Astrocyte of the hippocampus (primary cell): Measurements from ENCODE around the gene STAG3.
A peak's percentile ranks its signal among the peaks of the same experiment; 100 is the strongest.
"Not testable (repeated sequence)": the region's sequence is repeated elsewhere in the genome, so short reads cannot be mapped to it uniquely, and the experiment has no call there.

Experiments used
- DNase-seq: peaks from one replicate; pipeline ENCODE4 v3.0.0; 2011; ENCODE audit warnings: low read depth, low spot score

STAG3 gene

DNA sequence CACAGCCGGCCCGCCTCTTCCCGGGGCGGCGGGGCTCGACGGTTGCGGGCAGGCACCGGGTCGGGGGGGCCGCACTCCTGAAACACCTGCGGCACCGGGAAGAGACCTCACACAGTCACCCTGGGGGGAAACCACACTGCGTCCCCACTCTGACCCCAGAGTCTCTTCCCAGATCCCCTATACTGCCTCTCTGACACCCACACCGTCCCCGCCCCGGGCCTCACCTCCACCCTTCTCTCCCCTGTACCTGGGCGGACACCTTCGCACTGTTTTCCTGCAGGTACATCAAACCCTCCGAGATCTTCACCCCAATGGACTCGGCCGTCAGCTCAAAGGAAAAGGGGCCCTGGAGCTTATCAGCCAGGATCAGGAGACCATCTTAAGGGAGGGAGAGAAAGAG lies 5.9 kb upstream of the STAG3 start:
- no peak for DNase-seq

DNA sequence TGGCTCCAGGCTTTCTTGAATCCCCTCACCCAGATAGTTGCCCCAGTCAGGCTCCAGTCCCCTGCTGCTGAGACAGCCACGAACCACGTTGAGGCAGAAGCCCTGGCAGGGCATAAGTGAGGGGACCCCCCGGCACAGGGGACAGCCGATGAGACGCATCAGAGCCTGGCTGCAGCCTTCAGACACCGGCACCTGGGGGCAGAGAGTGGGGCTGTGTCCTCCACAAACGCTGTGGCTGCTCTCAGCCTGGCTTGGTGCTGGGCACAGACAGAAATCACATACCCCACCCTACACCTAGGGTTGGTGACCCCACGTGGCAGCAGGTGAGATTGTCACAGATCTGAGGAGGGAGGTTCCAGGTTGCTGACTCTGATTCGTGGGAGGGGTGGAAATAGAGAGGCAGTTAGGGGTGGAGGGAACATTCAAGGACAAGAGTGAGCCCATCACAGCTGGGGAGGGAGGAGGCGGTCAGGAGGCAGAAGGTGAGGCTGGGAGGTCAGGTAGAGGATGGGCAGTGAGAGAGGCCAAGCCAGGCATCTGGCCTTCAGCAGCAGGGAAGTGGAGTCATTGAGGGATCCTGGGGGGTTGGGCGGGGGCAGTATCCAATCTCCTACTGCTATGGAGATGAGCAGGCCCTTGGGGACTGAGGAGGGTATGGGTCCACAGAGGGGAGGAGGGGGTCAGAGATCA lies 3.8 kb upstream of the STAG3 start:
- DNase-seq, result no peak

DNA sequence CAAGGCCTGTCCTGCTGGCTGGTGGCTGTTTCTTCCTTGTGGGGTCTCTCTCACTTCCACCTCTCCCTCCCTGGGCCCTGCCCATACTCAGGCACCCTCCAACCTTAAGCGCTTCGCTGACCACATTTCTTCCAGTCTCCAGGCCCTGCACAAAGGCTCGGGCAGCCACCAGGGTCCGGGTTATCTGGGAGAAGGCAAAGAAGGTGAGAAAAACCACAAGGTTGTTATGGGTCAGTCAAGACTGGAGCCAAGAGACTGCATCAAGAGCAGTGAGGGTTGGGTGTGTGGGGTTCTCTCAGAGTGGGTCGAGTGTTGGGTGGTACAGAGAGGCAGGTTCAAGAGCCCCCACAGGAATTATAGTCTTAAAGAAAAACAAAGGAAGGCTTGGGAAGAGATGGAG lies 3.1 kb upstream of the STAG3 start:
- DNase-seq, result no peak

DNA sequence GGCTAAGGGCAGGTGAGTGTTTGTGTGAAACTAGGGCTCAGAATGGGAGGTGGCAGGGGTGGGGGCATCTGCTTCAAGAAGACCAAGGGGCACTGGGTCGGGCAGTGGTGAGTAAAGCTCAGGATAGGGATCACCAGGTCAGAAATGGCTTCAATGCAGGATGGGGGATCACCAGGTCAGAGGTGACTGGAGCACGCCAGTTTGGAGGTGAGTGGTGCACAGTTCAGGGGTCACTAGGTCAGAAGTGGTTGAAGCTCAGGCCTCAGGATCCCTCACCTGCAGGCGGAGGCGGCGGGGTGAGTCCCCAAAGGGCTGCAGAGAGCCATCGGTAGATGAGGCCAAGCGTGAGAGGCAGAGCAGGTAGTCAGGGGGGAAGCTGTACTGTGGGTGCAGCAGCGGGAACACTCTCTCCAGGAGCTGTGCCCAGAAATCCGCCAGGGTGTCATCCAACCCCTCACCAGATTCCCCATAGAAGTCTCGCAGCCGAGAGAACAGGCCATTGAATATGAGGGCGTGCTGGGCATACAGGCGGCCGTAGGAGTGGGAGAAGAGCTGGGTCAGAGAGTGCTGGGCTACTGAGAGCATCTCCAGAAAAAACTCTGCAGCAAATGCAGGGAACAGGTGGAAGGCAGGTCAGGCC lies 2.3 kb upstream of the STAG3 start:
- DNase-seq, result no peak

DNA sequence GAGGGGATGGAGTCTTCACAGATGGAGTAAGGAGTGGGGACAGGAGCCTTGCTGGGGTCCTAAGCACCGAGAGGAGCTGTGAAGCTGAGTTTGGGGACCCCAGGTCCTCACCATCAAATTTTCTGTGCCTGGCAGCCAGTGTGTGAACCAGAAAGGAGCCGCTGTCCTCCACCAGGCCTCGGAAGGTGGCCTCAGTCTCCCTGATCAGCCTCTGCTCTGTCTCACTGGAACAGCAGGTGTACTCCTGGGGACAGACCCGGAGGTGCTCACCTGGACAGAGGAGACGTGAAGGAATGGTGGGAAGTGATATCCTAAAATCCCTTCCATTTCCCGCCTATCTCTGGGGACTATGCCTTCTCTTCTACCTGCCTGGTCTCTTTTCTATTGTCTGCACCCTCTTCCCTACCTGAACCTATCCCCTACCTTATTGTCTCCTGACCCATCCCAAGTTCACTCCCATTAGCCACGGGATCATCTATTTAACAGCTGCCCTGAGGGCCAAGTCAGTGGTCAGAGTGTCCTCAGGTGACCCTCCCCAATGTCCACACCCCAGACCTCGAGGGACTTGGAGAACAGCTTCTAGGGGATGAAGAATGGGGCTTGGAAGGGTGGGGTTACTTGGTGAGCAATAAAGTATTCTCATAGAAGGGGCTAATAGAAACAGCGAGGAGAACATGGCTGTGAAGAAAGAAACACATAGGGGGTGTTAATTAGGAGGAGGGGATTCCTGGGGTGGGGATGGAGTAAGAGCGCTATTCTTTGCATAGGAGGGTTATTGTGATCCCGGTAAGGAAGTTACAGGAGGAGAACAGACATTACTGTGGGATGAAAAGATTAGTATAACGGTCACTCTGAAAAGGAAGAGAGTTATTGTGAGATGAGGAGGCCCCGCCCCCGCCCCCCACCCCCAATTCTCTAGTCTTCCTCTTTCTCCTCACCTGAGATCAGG lies 1.3 kb upstream of the STAG3 start:
- DNase-seq, result no peak

DNA sequence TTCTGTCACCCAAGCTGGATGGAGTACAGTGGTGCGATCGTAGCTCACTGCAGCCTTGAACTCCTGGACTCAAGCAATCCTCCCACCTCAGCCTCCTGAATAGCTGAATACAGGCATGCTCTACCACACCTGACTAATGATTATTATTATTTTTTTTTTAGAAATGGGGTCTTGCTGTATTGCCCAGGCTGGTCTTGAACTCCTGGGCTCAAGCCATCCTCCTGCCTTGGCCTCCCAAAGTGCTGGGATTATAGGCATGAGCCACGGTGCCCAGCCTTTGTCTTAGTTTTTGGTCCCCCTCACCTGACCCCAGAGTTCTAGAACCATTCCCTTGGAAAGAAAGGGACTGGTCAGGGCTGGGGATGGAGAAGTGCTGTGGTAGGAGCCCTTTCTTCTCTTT lies 2.4 kb downstream of the STAG3 start:
- DNase-seq, result not testable (repeated sequence)

DNA sequence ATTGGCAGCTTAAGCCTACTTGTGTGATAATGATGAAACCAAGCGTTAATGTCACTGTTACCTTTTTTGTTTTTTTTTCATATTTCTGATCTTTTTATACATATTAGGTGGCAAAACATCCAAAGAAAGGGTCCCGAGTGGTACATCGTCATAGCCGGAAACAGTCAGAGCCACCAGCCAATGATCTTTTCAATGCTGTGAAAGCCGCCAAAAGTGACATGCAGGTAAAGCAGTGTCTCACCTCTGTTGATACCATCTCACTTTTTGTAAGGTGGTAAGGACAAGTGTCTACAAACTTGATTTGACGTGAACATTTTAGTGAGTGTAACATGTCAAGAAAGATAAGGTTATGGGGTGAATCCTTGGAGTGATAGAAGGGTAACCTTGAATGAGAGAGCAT lies 4.9 kb downstream of the STAG3 start:
- not testable (repeated sequence) for DNase-seq

DNA sequence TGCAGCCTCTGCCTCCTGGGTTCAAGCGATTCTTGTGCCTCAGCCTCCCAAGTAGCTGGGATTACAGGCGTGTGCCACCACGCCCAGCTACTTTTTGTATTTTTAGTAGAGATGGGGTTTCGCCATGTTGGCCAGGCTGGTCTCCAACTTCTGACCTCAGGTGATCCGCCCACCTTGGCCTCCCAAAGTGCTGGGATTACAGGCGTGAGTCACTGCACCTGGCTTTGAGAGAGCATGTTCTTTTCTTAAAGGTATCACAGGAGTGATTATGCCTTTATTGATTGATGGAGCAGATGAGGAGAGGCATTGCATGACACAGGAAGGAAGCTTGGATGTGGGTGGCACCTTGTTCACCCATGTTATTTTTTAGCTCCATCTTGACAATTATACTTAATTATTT lies 5.4 kb downstream of the STAG3 start:
- DNase-seq, result not testable (repeated sequence)

DNA sequence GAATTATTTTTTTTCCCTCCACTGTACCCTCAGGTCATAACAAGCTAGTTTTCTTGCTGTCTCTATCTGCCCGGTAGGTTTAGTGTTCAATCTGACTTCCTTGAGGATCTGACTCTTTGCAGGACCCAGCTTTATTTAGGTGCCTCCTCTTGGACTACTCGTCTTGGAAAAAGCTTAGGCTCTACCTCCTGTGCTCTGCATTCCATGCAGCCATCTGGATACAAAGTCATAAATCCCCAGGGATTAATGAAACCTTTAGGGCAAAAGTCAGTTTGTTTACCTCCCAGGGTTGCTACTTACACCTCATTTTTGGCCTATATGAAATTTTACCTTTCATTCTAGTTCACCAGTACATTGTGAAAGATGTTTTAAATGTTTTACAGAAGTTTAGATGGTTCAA lies 8.0 kb downstream of the STAG3 start:
- no peak for DNase-seq

DNA sequence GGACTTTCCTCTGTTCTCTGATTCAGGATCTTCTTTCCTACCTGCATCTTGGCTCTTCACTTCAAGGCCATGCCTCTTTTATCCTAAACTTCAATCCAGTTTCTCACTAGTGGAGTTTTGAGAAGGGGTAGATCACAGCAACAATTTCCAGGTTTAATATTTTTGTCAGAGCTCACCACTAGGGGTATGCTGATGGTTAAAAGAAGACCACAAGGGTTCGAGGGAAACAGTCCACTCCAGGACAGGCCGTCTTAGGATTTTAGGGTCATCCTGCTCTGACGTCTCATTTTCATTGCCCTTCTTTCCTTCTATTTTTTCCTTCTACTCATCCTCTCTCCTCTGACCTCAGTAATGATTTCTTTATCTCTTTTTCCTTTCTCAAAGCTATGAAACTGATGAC lies 11.3 kb downstream of the STAG3 start:
- DNase-seq, result no peak

DNA sequence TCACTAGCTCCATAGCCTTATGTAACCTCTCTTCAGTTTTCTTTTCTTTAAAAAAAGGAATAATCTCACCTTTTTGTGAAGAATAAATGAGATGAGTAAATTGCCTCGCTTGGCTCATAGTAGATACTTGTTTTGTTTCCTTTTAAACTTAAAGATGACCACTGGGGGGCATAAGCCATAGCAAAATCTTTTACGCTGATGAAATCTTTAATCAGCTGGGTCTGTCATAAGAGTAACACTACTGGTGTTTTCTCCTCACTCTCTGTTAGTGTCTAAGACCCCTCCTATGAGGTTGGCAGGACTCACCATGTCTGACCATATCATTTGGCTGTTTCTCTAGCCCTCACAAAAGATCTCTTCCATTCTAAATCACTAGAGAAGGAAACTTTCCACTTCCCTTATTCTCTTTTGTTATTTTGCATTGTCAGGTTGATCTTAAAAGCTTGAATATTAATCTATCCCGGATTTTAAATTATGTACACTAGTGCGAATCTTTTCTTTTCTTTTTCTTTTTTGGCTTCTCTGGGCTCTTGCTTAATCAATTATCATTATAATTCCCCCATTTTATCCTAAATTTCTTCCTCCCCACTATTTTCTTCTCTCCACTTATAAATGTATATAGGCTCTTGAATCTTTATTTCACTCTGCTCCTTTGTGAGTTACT lies 12.5 kb downstream of the STAG3 start:
- peak; percentile 35 for DNase-seq

DNA sequence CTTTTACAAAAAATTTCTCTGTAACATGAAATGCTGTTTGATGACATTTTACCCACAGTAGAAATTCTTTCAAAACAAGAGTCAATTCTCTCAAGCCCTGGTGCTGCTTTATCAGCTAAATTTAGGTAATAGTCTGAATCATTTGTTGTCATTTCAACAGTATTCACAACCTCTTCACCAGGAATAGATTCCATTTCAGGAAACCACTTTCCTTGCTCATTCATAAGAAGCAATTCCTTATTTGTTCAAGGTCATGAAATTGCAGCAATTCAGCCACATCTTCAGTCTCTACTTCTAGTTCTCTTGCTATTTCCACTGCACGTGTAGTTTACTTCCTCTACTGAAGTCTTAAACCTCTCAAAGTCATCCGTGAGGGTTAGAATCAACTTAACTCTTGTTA lies 14.1 kb downstream of the STAG3 start:
- DNase-seq, result peak; percentile 19

DNA sequence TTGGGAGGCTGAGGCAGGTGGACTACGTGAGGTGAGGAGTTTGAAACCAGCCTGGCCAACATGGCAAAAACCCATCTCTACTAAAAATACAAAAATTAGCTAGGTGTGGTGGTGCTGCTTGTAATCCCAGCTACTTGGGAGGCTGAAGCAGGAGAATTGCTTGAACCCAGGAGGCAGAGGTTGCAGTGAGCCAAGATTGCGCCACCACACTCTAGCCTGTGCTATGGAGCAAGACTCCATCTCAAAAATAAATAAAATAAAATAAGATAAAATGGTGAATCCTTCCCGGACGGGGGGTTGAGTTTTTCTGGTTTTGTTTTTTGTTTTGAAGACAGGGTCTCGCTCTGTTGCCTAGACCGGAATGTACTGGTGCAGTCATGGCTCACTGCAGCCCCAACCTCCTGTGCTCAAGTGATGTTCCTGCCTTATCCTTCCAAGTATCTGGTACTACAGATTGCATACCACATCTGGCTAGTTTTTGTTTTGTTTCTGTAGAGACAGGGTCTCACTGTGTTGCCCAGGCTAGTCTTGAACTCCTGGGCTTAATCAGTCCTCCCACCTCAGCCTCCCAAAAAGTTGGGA lies 14.7 kb downstream of the STAG3 start:
- not testable (repeated sequence) for DNase-seq

DNA sequence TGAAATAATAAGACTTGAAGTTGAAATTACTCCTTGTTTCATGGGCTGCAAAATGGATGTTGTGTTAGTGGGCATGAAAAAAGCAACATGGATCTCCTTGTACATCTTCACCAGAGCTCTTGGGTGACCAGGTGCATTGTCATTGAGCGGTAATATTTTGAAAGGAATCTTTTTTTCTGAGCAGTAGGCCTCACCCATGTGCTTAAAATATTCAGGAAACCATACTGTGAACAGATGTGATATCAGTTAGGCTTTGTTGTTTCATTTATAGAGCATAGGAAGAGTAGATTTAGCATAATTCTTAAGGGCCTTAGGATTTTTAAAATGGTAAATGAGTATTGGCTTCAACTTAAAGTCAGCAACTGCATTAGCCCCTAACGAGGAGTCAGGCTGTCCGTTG lies 15.3 kb downstream of the STAG3 start:
- no peak for DNase-seq

DNA sequence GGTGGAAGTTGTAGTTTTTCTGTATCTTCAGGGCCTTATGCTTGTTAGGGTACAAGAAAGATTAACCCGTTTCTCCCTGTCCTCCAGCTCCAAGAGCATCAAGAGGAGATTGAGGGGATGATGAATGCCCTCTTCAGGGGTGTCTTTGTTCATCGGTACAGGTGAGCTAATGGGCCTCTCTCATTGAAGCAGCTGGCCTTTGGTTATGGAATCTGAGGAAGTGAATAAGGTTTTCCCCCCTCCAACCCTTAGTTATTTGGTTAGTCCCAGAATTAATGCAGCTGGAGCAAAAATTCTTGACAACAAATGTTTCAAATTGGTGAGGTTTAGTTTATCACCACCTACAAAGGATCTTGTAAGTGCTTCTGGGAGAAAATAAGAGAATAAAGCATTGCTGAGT lies 17.5 kb downstream of the STAG3 start:
- DNase-seq, result no peak

DNA sequence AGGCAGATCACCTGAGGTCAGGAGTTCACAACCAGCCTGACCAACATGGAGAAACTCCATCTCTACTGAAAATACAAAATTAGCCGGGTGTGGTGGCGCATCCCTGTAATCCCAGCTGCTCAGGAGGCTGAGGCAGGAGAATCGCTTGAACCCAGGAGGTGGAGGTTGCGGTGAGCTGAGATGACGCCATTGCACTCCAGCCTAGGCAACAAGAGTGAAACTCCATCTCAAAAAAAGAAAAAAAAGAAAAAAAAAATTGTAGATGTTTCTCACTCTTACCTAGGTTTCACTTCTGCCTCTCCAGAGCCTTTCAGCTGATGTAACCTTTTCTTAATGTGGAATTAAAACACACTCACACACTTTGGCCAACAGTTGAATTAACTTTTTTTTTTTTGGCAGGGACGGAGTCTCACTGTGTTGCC lies 18.2 kb downstream of the STAG3 start:
- DNase-seq, result not testable (repeated sequence)

DNA sequence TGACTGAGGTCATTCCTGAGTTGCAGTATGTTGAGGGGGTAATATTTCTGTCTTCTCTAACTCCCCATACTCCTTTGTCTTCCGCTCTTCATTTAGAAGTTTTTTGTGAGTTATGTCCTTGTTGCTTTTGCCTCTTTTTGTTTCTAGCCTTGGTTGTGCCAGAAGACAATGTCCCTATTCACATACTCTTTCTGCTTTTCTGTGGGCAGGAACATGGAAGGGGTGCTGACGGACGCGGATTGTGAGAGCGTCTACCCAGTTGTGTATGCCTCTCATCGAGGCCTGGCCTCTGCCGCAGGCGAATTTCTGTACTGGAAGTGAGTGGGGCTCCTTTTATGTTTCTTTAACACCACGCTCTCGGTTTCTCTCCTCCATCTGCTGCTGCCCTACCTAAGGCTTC lies 20.5 kb downstream of the STAG3 start:
- no peak for DNase-seq

DNA sequence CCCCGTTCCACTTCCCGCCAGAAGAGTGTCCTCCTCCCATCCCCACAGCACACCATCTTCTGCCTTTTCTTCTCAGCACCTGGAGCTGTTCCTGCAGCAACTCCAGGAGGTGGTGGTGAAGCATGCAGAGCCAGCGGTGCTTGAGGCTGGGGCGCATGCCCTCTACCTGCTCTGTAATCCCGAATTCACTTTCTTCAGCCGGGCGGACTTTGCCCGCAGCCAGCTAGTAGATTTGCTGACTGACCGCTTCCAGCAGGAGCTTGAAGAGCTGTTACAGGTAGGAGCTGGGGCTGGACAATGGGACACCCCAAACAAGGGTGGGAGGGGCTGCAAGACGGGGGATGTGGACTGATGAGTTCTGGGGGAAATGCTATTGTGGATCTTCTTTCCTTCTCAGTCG lies 23.0 kb downstream of the STAG3 start:
- DNase-seq, result no peak

DNA sequence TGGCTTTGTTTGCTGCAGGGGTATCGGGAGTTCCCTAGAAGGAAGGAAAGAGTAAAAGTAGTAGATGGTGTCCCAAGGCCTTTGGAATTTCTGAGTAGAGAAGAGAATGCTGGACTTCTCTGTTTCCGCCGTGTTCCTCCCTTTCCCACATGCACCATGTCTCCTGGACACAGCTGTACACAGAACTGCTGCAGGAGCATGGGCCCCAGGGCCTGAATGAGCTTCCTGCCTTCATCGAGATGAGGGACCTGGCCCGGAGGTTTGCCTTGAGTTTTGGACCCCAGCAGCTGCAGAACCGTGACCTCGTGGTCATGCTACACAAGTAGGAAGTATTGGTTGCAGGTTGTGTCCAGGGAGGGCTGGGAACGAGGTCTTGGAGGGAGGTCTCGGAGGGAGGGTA lies 26.7 kb downstream of the STAG3 start:
- DNase-seq, result no peak

DNA sequence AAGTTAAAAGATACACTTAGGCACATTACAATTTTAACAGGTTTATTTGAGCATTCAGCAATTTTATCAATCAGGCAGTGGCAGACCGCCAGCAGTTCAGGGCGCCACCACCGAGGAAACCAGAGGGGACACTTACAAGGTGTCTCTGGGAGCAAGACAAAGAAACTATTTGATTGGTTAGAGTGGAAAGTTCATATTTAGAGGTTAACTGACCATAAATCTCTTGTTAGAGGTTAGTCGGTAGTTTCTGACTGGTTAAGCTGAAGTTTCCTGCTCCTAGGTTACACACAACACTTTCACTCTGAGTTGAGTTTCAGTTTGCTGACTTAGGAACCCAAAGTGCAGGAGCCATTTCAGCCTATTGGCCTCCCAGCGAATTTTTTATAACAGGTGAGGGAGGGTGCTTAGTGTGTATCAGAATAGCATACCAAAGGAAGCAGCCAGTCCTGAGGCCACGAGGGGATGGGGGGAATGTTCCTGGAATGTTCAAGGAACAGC lies 31.2 kb downstream of the STAG3 start:
- no peak for DNase-seq

DNA sequence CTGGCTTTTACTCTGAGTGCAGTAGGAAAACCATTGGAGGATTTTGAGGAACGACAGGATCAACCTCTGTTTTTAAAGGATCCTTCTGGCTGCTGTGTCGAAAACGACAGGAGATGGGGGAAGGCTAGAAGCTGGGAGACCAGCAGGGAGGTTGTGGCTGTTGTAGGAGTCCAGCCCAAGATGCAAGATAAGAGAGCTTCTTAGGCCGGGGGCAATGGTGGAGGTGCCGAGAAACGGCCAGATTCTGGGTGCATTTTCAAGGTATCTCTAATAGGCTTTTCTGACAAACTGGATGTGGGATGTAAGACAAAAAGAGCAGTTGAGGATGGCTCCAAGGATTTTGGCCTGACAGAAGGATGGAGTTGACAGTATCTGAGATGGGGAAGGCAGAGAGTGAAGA lies 31.8 kb downstream of the STAG3 start:
- DNase-seq, result no peak
